NOMO-1 treated with DMSO at 0.1 percent for 48 hours (cell line): ENCODE results near the gene CACNA2D4.

Experiments
- DNase-seq: peaks from one replicate; lab custom pipeline; 2025; ENCODE audit not compliant: unreplicated experiment; lab: John Stamatoyannopoulos, UW

Gene CACNA2D4

DNA sequence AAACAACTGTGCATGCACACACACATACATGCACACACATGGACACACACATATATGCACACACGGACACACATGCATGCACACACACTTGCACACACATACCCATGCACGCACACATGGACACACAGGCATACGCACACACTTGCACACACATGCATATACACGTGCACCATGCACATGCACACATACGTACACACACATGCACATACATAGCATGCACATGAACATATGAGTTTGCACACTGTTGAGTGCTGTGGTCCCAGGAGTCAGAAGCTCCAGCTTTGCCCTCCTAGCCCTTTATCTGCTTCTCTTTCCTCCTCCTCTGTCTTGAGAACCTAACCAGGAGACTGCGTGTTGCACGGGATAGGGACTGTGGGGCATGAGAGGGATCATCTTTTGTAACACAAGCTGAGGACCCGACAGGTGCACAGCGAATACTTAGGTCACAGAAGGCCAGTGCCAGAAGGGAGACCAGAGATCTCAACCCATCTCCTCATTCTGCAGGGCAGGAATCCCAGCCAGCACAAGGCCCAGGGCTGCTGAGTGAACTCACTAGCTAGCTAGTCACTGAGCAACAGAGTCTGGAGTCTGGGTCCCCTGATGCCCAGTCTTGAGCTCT, 101.6 kb downstream of the CACNA2D4 start:
- no peak for DNase-seq

DNA sequence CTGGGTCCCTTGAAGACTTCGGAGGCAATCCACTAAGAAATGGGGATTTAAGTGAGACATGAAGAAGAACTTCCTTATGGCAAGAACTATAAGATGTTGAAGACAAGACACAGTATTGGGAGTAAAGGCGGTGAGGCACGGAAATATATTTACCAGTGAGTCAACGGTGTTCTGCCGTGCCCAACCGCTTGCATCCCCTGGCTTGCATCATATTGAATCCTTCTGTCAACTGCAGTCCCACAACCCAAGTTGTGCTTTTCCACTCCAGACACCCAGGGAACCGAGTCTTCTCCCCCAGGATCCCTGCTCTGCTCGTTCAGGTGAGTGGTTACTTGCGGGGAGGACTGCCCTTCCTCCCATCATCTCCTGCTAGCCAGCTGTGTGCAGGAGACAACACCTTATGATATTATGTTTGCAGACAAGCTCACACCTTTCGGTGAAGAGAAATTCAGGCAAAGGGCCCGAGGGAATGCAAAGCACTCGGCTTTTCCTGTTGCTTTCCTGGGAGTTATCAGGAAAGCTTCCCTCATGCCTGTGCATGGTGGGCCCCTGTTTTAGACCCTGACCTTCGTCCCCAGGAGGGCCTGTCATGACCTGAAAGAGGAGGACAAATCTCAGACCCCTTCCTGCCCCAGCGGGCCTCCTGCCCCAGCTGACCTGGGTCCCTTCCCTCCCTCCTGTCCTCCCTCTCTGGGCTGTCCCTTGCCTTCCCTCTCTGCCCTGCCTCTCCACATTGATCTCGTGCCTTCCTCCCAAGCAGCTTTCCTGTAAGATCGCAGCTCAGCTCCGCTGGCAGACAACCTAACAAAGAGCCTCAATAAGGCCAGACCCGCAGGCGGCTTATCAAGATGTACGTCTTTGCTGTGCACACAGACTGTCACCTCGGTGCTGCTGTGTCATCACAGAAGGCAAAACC, 102.4 kb downstream of the CACNA2D4 start:
- DNase-seq, result peak; percentile 49

DNA sequence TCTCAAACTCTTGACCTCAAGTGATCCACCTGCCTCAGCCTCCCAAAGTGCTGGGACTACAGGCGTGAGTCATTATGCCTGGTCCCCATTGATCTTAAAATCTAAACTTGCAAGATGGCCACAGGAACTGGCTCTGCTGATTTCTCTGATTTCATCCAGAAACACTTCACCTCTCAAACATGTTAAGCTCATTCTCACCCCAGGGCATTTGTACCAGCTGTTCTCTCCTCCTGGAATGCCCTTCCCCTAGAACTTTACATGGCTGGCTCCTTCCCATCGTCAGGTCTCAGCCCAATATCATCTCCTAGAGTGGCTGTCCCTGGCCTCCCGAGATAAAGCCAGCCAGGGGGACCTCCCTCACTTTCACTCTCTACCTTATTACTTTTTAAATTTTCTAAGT, 103.3 kb downstream of the CACNA2D4 start:
- DNase-seq, result no peak

DNA sequence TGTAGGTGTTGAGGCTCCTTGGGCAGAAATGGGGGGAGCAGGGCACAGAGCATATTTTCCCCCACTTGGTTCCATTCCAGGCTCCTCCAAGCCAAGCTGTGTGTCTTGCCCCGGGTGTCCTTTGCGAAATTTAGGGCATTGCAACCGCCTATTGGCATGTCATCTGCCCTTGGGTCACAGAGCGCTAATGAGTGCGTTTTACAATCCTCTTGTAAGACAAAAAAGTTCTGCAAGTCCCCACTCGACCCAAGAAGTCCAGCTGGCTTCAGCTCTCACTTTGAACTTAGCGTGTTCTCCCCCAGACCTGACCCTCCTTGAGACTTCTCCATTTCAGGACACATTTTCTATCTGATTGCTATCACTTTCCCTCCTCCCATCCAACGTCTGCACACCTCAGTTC, 104.2 kb downstream of the CACNA2D4 start:
- no peak for DNase-seq

DNA sequence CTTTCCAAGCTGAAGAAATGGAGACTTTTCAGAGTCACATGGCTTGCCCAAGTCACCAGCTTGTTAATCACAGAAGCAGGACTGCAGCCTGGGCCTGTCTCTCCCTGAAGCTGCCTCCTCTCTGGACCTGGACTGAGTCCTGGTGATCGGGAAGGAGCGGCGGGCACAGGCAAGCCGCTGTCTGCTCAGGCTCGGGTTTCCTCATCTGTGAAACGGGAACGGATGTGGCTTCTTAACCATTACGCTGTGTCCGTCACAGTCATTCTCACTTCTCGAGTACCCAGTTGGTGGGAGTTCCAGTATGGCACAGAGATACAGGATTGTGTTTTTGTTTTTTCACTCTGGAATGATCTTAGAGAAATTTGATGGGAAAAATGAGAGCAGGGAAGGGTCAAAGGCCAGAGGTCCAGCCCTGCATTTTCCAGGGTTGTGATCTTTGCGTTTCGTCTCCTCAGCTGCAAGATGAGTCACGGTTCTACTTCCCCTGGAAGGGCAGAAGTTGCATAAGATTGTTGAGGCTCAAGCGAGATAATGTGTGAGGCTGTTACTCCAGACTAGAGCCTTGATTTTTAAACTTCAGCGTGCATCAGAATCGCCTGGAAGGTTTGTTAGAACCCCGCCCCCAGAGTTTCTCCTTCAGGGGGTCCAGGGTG, 105.7 kb downstream of the CACNA2D4 start:
- DNase-seq, result peak; percentile 96

DNA sequence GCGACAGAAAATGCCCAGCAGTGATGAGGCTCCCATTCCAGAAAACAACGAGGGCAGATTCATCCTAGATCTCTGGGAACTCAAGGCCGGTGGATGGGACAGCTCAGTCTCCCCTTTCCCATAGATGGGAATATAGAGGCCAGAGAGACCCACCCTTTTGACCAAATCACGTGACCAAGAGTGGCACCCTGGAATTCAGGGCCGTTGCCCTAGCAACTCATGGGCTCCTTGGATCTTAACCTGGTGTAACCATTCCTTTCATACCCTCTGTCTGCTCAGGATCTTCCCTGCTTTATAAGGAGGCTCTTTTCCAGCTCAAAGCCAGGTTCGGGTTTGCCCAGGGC, 106.5 kb downstream of the CACNA2D4 start:
- DNase-seq, result no peak

DNA sequence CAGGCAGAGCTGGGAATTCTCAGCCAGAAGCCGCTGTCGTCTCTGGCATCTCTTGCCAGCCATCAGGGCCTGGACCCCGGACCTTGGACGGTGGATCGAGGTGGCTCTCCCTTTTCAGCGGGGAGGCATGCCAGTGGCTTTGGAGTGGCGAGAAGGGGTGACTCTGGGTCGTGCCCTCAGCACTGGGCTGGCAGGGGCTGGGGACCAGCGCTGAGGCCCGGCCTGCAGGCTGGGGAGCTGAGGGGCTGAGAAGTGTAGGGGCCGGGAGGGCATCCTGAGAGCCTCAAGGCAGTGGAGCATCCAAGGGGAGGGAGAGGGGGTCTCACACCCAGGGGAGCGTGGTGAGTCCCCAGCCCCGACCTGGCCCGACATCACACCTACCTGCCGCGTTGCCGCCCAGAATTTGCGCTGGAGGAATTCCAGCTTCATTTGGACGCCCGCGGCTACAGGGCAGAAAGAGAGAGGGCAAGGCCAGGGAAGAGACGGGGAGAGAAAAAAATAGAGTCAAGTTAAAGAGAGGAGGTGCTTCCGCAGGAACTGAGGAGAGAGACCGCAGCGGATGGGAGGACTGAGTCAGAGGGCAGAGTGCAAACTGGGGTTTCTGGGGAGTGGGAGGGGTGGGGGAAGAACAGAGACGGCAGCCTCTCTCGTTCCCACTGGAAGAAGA, 107.0 kb downstream of the CACNA2D4 start:
- peak; percentile 92 for DNase-seq

DNA sequence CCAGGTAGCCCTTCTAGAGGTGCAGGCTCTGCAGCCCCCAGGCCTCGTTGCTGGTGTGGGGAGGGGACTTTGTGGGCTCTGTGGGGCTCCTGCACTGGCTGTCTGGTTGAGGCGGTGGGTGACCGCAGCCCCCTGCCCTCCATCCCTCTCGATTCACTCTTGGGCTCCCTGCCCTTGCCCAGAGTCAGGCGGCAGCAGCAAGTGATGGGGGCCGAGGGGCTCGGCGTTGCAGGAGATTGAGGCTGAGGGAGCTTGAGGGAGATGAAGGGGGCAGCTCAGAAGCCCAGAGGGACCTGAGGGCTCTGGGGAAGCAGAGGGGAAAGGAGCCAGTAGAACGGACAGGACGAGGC, 107.5 kb downstream of the CACNA2D4 start:
- DNase-seq, result no peak

DNA sequence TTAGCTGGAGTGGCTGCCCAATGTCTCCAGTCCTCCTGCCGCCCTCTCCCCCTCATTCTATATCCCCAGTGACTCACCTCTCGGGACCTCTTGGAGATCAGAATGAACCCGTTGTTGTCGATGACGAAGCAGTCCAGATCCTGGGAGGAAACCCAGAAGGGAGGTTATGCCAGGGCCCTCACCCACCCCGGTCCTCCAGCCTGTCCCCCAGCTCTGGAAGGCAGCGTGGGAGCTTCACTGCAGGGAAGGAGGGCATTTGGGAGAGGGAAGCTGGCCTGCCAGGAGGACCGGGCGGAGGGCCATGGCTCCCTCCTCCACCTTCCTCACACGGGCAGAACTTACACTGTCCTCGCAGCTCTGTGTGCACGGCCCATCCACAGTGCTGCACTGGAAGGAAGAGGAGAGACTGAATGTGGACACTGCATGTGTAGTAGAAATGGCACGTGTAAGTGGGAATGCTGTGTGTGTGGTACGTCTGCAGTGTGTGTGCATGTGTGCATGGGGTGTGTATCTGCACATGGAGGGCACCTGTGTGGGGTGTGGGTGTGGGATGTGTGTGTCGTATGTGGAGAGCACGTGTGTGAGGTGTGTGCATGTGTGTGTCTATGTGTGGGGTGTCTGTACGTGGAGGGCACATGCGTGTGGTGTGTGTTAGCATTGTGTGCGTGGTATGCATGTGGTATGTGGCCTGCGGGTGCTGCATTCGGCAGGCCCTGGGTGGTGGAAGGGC, 108.1 kb downstream of the CACNA2D4 start:
- DNase-seq, result no peak

DNA sequence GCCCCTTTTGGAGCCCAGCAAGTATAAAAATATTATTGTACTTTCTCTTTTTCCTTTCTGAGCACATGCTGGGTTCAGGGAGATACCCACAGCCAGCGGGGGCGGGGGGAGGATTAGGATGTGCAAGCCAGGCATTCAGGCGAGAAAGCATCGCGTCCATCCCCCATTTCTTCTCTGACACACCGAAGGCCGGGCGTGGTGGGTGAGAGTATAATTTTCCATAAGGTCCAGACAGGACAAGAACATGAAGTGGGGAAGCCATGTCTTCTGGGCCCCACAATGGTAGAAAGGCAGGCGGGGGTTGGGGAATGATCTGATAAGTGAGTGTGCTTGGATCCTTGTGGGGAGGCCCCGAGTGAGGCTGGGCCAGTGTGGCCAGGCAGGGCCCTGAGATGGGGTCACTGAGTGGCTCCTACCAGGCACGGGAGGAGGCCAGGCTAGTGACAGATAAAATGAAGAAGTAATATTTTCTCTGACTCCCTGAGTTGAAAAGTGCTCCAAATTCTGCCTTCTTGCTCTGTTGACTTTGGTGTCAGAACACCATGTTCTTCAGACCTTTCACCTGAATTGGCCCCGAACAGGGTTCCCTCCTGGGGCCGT, 108.8 kb downstream of the CACNA2D4 start:
- DNase-seq, result no peak

DNA sequence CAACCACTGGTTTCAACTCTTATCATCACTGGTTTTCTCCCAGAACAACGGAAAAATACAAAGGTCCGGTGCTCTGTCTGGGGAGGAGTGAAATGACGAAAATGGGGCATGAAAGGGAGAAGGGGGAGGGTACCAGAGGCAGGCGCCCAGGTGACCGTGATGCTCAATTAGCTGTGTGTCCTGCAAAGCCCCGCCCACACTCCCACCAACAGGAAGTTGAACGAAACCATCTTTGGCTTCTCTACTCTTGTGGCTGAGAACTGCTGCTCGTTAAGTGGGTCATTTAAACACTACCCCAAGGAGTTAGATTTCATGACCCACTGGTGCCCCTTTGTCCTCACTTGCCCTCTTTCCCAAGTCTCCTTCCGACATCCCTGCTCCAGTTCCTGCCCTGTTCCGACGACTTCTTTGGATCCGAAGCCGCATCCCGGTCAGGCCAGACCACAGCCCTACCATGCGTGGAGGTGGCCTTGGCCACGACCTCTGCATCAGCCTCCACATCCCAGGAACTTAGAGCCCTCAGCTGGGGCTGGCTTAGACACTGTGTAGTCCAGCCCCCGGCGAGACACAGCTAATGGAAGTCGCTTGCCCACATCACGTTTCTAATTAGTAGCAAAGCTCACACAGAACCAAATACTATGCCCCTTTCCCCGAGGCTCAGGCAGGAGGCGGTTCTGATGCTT, 109.5 kb downstream of the CACNA2D4 start:
- peak; percentile 29 for DNase-seq

DNA sequence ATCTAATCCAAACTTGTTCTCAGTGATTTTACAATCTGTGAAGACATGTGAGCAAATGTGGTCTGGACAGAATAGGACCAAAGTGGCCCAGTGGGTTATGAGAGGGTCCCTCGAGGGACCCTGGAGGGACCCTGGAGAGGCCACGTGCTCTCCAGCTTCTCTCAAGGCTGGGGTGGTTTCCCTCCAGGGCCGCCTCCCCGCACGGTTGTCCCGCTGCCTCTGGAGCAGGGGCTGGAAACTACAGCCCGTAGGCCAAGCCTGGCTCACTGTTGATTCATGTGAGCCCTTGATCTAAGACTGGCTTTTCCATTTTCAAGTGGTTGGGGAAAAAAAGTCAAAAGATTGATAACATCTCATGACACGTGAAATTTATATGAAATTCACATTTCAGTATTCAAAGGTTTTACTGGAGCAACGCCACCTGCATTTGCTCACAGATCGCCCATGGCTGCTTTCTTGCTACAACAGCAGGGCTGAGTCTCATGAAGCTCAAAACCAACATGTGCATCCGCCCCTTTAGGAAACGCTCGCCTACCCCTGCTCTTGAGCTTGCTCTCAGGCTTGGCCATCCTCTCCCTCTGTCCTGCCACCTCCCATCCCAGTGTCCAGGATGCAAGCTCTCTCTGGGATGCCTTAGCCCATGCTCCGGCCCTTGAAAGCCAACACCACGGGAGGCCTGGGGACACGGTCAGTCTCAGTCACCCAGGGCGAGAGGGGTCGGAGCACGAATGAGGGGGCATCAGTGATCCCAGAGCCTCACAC, 110.2 kb downstream of the CACNA2D4 start:
- DNase-seq, result no peak

DNA sequence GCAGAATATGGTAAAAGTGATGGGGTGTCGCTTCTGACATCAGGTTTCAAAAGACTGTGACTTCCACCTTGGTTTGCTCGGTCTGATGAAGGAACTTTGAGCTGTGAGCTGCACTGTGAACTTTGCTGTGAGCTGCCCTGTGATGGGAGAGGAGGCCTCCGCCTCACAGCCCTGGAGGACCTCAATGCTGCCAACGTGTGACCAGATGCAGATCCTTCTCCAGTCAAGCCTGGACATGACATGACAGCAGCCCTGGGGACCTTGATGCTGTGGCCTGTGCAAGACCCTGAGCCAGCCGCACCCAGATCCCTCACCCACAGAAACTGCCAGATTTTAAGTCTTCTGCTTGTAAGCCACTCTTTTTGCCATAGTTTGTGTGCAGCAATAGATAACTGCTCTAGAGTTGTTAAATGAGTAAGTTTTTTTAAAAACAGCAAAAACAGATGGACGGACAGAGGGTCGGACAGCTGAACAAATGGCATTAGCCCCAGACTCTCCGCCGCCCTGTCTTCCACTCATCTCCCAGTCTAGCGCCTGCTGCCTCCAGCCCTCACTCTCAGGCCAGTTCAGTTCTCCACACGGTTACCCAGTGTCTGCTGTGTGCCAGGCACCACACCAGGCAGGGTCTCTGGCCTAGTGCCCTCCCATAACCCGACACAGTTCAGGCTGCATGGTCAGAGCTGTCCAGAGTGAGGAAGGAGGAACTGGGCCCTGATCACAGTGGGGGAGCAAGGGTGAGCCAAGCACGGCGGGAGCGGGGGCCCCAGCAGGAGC, 111.2 kb downstream of the CACNA2D4 start:
- DNase-seq, result no peak

DNA sequence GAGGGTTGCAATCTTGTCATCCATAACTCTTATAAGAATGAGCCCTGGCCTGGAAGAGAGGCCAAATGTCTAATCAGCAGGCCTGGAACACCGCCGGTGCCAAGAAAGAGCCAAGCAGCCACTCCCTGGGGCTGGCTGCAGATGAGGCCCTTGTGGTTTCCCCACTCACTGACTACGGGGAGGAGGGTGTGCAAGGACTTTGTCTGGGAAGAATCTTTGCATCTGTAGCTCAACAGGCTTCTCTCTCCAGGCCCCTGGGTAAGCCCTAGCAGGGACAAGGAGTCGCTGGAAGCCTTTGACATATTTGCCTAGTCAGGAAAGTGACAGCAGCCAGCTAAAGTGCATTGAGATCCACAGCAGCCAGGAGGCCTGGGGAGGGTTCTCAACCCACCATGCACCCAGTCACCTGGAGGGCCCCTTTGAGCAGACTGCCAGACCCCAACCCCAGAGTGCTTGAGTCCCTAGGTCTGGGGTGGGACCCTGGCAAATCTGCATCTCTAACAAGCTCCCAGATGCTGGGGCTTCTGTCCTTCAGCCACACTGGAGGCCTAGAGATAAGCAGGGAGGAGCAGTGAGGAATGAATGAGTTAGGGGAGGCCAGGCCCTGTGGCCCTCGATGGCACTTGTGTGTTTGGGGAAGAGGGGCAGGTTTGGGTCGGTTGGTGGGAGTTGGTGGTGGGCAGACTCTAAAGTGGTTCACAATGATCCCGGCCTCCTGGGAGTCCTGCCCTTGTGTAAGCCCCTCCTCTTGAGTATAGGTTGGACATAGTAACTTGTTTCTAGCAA, 112.0 kb downstream of the CACNA2D4 start:
- DNase-seq, result no peak

DNA sequence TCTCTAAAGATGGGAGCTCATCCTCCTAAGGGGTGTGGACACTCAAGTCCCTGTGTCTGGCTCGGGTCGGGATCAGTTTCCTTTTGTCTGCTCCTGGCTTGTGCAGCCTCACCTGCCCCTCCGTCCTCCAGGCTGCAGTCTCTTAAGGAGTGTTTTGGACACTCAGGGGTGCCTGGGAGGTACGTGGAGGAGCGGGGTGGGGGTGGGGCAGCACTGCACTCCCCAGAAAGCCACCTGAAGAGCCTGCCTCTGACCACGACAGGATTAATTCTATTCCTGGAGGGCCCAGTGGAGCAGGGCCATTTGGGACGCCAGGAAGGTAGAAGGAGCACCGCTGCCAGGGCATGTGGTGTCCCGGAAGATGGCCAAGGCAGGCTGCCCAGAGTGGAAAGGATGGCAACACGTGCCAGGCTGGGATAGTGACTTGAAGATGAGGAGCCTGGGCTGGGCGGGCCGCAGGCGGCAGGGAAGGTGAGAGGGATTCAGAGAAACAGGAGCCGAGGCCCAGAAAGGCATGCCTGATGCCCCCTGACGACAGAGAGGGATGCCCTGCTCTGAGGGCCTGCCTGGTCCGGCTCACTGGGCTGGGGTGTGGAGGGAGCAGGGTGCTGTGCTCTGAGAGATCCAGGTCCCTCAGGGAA, 112.9 kb downstream of the CACNA2D4 start:
- no peak for DNase-seq

DNA sequence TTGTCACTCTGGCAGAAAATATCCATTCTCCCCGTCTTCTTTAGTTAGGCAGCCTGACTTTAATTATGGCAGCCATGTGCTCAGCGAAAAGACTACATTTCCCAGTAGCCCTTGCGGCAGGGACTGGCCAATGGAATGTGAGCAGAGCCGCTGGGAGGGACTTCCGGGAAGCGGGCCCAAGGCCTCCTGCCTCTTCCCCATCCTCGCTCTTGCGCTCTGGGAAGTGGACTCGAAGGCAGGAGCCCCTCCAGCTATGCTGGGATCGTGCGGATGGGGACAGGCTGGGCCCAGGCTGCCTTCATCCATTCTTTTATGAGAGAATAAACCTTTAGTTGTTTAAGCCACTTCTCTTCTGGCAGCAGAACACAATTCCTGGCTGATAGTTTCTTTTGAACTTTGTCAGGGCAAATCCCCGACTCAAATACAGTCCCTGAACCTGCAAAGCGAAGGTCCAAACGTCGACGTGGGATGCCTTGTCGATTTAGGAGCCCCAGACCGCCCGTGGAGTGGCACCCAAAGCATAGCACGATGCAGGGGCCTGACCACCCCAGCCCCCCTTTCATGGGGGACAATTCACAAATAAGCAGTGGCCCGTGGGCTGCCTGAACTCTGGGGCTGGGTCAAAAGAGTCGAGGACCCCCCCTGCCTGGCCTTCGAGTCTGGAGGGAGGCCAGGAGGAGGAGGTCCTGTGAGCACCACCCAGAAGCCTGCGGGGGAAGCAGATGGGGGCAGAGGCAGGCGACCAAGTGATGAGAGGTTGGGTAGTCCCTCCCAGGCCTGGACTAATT, 113.7 kb downstream of the CACNA2D4 start:
- DNase-seq, result peak; percentile 68
